ENCODE measurements around the gene MELTF. TPM values are rescaled to one million over a fixed set of nuclear protein-coding genes. Genes with fewer than 3 reads are reported as not detected.

The MELTF gene
- total RNA-seq, 1 donor from 2014 or later, result 33.8 TPM

- Histone ChIP-seq H3K27me3 (ENCODE audit: control insufficient read depth, insufficient read depth, low read length) (no peaks in the 10 kb centered on the region), H3K4me3 (ENCODE audit: low read depth, low read length) (no peak overlapping the region), H3K36me3 (ENCODE audit: control insufficient read depth, insufficient read depth, low read length) (no peaks in the 10 kb centered on the region)
- no peak for TF ChIP-seq CTCF (IDR thresholded peaks at IDR 0.05; ENCODE audit: insufficient read depth, low read length, poor library complexity, severe bottlenecking)
- no peak for DNase-seq (ENCODE audit: low read depth)
Measured at GRCh38 chr3:196998966-196999760, 30.5 kb downstream of the MELTF start.

- TF ChIP-seq CTCF (IDR thresholded peaks at IDR 0.05; ENCODE audit: insufficient read depth, low read length, poor library complexity, severe bottlenecking), result no peak
- Histone ChIP-seq H3K36me3 (ENCODE audit: control insufficient read depth, insufficient read depth, low read length) (no peaks in the 10 kb centered on the region), H3K27me3 (ENCODE audit: control insufficient read depth, insufficient read depth, low read length) (no peaks in the 10 kb centered on the region), H3K4me3 (ENCODE audit: low read depth, low read length) (no peak overlapping the region)
- no peak for DNase-seq (ENCODE audit: low read depth)
Measured at GRCh38 chr3:196997311-196997710, 32.3 kb downstream of the MELTF start.

GRCh38 chr3:196996454-196997265, 33.0 kb downstream of the MELTF start:
- H3K4me3 ChIP-seq (ENCODE audit: low read depth, low read length), result no peak overlapping the region
- DNase-seq (ENCODE audit: low read depth), result no peak
- no peak for TF ChIP-seq CTCF (IDR thresholded peaks at IDR 0.05; ENCODE audit: insufficient read depth, low read length, poor library complexity, severe bottlenecking)

GRCh38 chr3:196995646-196996355, 33.8 kb downstream of the MELTF start:
- H3K36me3 ChIP-seq (ENCODE audit: control insufficient read depth, insufficient read depth, low read length), result no peaks in the 10 kb centered on the region
- H3K4me3 ChIP-seq (ENCODE audit: low read depth, low read length), result no peak overlapping the region
- DNase-seq (ENCODE audit: low read depth), result no peak
- TF ChIP-seq CTCF (IDR thresholded peaks at IDR 0.05; ENCODE audit: insufficient read depth, low read length, poor library complexity, severe bottlenecking), result no peak
- H3K27me3 ChIP-seq (ENCODE audit: control insufficient read depth, insufficient read depth, low read length), result peaks cover 2% of the 10 kb centered on the region

More at GRCh38 chr3:196996454-196997265, 33.0 kb downstream of the MELTF start:
- Histone ChIP-seq H3K36me3 (ENCODE audit: control insufficient read depth, insufficient read depth, low read length) (no peaks in the 10 kb centered on the region), H3K27me3 (ENCODE audit: control insufficient read depth, insufficient read depth, low read length) (peaks cover 2% of the 10 kb centered on the region)

- H3K27me3 ChIP-seq (ENCODE audit: control insufficient read depth, insufficient read depth, low read length), result peaks cover 6% of the 10 kb centered on the region
- H3K4me3 ChIP-seq (ENCODE audit: low read depth, low read length), result no peak overlapping the region
- no peak for DNase-seq (ENCODE audit: low read depth)
- H3K36me3 ChIP-seq (ENCODE audit: control insufficient read depth, insufficient read depth, low read length), result no peaks in the 10 kb centered on the region
- no peak for TF ChIP-seq CTCF (IDR thresholded peaks at IDR 0.05; ENCODE audit: insufficient read depth, low read length, poor library complexity, severe bottlenecking)
Measured at GRCh38 chr3:196995027-196995426, 34.6 kb downstream of the MELTF start.
